ENCODE data around the gene PIPOX.

Gene PIPOX

GRCh38 chr17:29094101-29094708 is 51.3 kb downstream of the PIPOX start:
- H3K36me3 ChIP-seq (replicated peaks), result peaks cover 3% of the 10 kb centered on the region; the same call in 1 of the 2 replicates
- H3K4me1 ChIP-seq, result no peaks in the 10 kb centered on the region
- DNase-seq (ENCODE audit: low spot score in 2 of 2), result no peak
- H3K9me3 ChIP-seq, result no peaks in the 10 kb centered on the region
- in situ Hi-C loops (cut with MboI; ENCODE audit: low sequenced_read_pairs), result no loop called here
- H3K4me3 ChIP-seq, result no peak overlapping the region
- H3K27me3 ChIP-seq (ENCODE audit: low read depth), result no peaks in the 10 kb centered on the region

DNA sequence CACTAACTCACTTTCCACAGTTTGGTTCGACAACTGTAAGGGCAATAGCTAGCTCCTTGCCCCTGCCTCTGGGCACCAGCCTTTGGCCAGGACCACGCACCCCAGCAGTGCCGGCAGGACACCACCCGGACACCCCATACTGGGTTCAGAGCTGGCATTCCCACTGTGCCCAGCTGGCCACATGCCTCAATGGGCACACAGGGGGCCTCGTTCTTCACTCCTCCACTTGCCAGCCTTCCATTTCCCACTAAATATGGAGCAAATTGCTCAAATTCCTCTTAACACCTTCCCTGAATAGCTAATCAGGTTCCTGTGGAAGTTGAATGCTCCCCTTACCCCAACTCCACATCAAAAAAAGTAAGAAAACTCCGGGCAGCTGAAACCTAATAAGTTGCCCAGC is 52.5 kb downstream of the PIPOX start:
- Histone ChIP-seq H3K4me1 (no peaks in the 10 kb centered on the region), H3K27me3 (ENCODE audit: low read depth) (no peaks in the 10 kb centered on the region), H3K9me3 (no peaks in the 10 kb centered on the region), H3K36me3 (replicated peaks) (peaks cover 3% of the 10 kb centered on the region; the same call in 1 of the 2 replicates), H3K4me3 (no peak overlapping the region)
- in situ Hi-C loops (cut with MboI; ENCODE audit: low sequenced_read_pairs), result no loop called here
- DNase-seq (ENCODE audit: low spot score in 2 of 2), result no peak

- Histone ChIP-seq H3K27me3 (ENCODE audit: low read depth) (no peaks in the 10 kb centered on the region), H3K4me1 (no peaks in the 10 kb centered on the region), H3K9me3 (no peaks in the 10 kb centered on the region), H3K4me3 (no peak overlapping the region), H3K36me3 (replicated peaks) (peaks cover 3% of the 10 kb centered on the region; the same call in 1 of the 2 replicates)
- no peak for DNase-seq (ENCODE audit: low spot score in 2 of 2)
- in situ Hi-C loops (cut with MboI; ENCODE audit: low sequenced_read_pairs), result no loop called here
Measured at GRCh38 chr17:29096094-29096493, 53.2 kb downstream of the PIPOX start.

GRCh38 chr17:29099527-29099926 is 56.6 kb downstream of the PIPOX start:
- Histone ChIP-seq H3K4me1 (no peaks in the 10 kb centered on the region), H3K9me3 (no peaks in the 10 kb centered on the region), H3K27me3 (ENCODE audit: low read depth) (no peaks in the 10 kb centered on the region), H3K4me3 (no peak overlapping the region), H3K36me3 (replicated peaks) (peaks cover 3% of the 10 kb centered on the region)
- in situ Hi-C loops (cut with MboI; ENCODE audit: low sequenced_read_pairs), result no loop called here
- DNase-seq (ENCODE audit: low spot score in 2 of 2), result no peak

GRCh38 chr17:29100296-29100695 is 57.4 kb downstream of the PIPOX start:
- Histone ChIP-seq H3K4me3 (no peak overlapping the region), H3K4me1 (no peaks in the 10 kb centered on the region), H3K27me3 (ENCODE audit: low read depth) (no peaks in the 10 kb centered on the region), H3K9me3 (no peaks in the 10 kb centered on the region), H3K36me3 (replicated peaks) (peaks cover 3% of the 10 kb centered on the region)
- in situ Hi-C loops (cut with MboI; ENCODE audit: low sequenced_read_pairs), result no loop called here
- no peak for DNase-seq (ENCODE audit: low spot score in 2 of 2)

DNA sequence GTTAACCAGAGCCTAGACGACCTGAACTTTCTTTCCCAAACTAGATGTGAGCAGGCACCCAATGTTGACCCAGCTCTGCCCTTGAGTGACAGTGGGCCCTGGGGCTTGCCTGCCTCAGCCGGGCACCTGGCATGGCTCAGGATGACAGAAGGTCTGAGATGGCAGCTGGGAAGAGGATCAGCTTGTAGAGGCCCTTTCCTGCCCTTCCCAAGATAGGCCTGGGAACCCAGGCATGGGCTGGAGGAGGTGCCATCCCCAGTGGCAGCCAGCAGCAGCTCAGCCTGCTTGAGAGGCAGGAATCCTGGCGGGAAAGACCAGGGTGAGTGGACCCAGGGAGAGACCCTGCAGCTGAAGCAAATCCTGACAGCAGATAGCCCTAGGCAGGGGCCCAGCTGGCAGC is 59.1 kb downstream of the PIPOX start:
- DNase-seq (ENCODE audit: low spot score in 2 of 2), result no peak
- peaks cover 3% of the 10 kb centered on the region for H3K36me3 ChIP-seq (replicated peaks)
- in situ Hi-C loops (cut with MboI; ENCODE audit: low sequenced_read_pairs), result no loop called here
- H3K27me3 ChIP-seq (ENCODE audit: low read depth), result no peaks in the 10 kb centered on the region
- H3K9me3 ChIP-seq, result no peaks in the 10 kb centered on the region
- H3K4me3 ChIP-seq, result no peak overlapping the region
- H3K4me1 ChIP-seq, result no peaks in the 10 kb centered on the region

GRCh38 chr17:29102741-29103181 is 59.8 kb downstream of the PIPOX start:
- no peak overlapping the region for H3K4me3 ChIP-seq
- H3K4me1 ChIP-seq, result no peaks in the 10 kb centered on the region
- in situ Hi-C loops (cut with MboI; ENCODE audit: low sequenced_read_pairs), result no loop called here
- no peaks in the 10 kb centered on the region for H3K27me3 ChIP-seq (ENCODE audit: low read depth)
- H3K9me3 ChIP-seq, result no peaks in the 10 kb centered on the region
- no peaks in the 10 kb centered on the region; the same call in 1 of the 2 replicates for H3K36me3 ChIP-seq (replicated peaks)
- DNase-seq (ENCODE audit: low spot score in 2 of 2), result no peak

- no peak overlapping the region for H3K4me3 ChIP-seq
- H3K36me3 ChIP-seq (replicated peaks), result no peaks in the 10 kb centered on the region; the same call in none of the 2 replicates
- in situ Hi-C loops (cut with MboI; ENCODE audit: low sequenced_read_pairs), result no loop called here
- H3K4me1 ChIP-seq, result no peaks in the 10 kb centered on the region
- no peaks in the 10 kb centered on the region for H3K27me3 ChIP-seq (ENCODE audit: low read depth)
- no peaks in the 10 kb centered on the region for H3K9me3 ChIP-seq
- DNase-seq (ENCODE audit: low spot score in 2 of 2), result no peak
Measured at GRCh38 chr17:29103341-29103740, 60.4 kb downstream of the PIPOX start.

All from HAP-1 (cell line).